ENCODE results near the gene NOS1.

DNA sequence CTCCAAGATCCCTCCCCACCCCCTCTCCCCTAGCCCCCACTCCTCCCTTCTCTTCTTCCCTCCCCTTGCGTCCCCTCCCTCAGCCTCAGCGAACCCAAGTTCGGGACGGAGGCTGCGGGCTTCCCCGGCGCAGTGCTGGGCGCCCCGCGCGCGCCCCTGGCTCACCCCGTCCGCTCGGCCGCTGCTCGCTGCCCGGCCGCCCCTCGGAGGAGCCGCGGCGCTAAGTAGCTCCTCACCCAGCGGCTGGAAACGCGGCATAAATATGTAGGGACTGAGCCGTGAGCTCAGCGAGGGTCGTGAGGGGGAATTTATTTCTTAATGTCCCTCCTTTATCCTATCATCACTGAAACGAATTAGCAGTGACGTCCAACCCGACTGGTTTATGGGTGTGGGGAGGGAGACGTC lies at the start of gene NOS1:
- TF ChIP-seq CTCF (IDR thresholded peaks at IDR 0.05) (no peak), POLR2A (IDR thresholded peaks at IDR 0.05) (no peak)

Measured in suprapubic skin (tissue), 3 donors.